ENCODE data around the gene CD72.

- no peak for TF ChIP-seq POLR2A (IDR thresholded peaks at IDR 0.05)
- TF ChIP-seq, protein P1, sequence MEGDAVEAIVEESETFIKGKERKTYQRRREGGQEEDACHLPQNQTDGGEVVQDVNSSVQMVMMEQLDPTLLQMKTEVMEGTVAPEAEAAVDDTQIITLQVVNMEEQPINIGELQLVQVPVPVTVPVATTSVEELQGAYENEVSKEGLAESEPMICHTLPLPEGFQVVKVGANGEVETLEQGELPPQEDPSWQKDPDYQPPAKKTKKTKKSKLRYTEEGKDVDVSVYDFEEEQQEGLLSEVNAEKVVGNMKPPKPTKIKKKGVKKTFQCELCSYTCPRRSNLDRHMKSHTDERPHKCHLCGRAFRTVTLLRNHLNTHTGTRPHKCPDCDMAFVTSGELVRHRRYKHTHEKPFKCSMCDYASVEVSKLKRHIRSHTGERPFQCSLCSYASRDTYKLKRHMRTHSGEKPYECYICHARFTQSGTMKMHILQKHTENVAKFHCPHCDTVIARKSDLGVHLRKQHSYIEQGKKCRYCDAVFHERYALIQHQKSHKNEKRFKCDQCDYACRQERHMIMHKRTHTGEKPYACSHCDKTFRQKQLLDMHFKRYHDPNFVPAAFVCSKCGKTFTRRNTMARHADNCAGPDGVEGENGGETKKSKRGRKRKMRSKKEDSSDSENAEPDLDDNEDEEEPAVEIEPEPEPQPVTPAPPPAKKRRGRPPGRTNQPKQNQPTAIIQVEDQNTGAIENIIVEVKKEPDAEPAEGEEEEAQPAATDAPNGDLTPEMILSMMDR (IDR thresholded peaks at IDR 0.05) = no peak
Measured at GRCh38 chr9:35605351-35606137, 12.7 kb downstream of the CD72 start.
